ENCODE measurements around the gene IFNA10. TPM values are rescaled to one million over a fixed set of nuclear protein-coding genes. Genes with fewer than 3 reads are reported as not detected.
"Not testable (repeated sequence)": the region's sequence is repeated elsewhere in the genome, so short reads cannot be mapped to it uniquely, and the experiment has no call there.

IFNA10 gene
- total RNA-seq = not detected

DNA sequence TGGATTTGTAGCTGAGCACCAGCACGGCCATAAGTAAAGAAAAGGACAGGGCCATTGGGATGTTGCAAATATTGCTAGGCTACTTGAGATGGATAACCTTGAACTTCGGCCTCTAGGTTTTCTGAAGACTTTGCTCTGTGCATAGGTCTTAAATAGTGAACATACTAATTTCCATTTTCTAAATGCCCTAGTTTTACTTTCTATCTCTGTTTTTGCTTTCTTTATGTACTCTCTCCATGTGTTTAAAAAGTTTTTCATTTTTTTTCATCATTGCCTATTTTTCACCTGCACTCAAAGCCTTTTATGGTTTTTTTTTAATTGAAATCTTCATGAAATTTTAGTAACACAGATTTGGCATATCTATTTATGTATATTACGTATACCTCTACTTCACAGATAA, at the start of gene IFNA10:
Gene IFNA10 (minus strand): TSS at position 101 of the 400 bp plus-strand sequence. CDS start 46 bp downstream, at position 55.
- DNase-seq = not testable (repeated sequence)

DNA sequence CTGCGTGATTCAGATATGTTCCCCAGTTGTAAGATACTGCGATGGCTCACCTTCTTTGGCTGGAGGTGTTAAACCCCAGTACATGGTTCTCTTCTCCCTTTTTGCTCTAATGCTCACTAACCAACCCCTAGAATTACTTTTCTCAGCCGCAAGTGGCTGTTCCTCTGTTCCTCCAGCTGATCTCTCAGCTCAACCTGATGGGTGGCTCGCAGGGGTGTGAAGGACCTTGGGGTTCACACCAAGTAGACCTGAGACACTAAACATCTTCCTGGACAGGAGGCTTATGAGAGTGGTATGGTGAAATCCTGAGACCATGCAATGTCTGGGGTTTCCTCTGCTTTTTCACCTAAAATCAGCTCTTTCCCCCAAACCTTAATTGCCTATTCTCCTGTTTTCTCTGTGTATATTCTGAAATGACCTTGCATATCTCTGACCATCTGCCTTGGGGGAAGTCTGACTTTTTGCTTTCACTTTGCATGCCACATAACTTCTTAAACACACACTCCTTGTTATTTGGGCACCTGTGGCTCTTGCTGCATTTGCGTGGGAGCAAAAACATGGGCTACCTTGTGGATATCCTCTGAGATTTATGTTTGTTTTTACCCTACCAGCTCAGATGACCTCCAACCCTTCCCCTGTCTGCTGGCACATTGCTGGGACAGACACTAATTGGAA, 48.7 kb upstream of the IFNA10 start:
- DNase-seq = no peak

DNA sequence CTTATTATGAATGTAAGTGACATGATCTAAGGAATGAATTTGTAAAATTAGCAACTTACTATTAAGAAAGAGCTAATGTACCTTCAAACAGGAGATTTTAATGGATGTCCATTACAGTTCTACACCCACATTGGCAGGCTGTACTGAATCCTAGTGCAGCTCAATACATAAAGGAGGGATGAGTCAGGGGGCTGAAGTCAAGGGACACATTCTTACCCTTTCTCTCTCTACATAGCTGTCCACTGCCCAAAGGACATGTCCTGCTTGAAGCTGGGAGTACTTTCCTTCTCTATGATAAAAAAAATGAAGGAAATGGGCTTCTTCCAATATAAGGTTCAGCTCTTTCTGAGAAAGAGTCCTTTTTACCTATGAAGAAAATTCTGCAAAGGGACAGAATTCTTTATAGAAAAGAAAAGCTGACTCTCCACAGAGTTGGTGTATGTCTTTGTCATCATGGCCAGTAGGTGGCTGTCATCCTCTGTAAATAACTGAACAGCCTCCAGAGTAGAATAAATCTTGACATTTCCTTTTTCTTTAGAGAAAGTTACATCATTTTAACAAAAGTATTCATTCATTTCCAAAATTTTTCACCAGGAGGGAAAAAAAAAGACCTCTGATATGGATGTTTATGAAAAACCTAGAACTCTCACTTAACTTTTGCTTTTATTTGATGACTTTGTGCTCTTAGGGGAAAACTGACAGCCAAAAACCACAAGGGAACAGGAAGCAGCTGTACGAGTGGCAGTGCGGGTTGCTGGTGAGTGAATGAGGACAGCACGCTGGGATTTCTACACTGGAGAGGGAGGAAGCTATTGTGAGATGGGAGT, 46.0 kb upstream of the IFNA10 start:
- no peak for DNase-seq

DNA sequence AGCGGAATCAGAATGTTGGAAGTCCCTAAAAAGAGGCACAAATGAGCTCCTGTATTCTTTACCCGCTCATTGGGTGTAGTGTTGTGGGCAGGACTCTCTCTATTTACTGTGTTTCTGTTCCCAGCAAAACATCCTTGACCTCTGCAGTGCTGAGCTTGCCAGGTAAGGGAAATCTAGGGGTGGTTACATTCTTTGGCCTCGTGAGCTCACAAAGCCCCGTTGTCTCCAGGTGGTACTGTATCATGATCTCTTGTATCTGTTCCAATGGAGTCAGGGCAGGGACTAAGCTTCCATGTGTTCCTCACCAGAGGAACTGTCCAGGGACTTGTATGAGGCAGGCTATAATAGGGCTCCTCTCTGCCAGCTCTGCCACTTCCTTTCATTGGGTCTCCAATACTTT, 44.7 kb upstream of the IFNA10 start:
- no peak for DNase-seq

DNA sequence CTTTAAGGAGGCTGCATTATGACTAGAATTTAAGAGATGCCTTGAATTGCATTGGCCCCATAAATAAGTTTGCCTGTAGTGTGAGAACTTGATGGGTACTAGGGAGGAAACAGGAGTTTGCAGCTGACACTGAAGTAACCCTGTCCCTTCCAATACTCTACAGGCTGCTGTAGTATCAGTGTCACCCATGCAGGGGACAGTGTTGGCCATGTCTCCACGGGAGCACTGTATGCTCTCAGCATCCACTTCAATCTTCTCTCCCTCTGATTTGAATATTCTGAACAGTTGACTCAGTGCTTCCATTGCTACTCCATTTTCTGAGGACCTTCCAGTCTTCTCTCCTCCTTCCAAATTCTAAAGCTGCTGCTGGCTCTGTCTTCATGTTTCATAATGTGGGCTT, 44.2 kb upstream of the IFNA10 start:
- no peak for DNase-seq

DNA sequence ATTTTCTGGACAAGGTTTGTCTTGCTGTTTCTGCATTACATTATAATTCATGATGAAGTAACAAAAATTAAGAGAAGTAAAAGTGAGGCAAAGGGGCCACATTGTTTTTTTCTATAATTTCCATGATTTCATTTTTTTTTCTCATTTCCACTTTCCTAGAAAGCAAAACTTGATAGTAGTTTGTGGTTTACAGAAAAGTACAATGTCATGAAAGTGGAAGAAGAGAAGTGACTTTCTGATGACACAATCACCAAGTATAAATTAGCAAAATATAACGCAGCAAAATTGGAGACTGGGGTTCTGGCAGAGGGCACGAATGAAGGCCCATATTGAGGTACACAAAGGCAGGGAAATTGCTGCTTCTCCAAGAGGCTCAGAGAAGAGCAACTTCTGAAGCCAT, 37.9 kb upstream of the IFNA10 start:
- DNase-seq = no peak

DNA sequence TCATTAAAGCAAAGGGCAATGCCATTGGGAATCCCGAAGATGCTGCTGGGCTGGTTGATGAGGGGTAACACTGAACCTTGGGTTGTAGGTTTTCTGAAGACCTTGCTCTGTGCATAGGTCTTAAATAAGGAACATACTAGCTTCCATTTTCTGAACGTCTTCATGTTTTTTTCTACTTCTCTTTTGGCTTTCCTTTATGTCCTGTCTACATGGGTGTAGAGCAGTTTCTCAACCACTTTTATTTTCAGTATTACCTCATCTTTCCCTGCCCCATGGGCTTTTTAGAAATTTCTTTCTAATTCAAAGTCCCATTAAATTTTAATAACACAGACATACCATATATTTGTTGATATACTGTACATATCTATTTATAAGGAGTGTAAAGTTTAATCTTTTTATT, 33.0 kb upstream of the IFNA10 start, which contains the start of gene IFNA14:
Gene IFNA14 (minus strand): TSS at position 95 of the 400 bp plus-strand sequence. CDS start 70 bp downstream, at position 25.
- no peak for DNase-seq

DNA sequence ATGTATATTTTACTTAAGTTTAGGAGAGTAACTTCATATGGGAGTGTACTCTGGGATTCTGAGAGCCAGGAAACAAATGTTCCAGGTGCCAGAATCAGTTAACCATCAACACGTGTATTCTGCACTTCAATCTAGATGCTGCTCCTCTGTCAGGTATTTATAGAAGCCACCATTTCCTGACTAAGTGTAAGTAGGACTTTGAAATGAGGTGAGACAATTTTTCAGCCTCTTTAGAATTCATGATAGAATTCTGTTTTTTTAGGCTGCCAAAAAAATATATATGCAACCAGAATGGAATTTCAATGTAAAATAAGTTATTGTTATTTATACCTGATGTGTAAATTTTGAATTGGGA, 29.4 kb upstream of the IFNA10 start:
- not testable (repeated sequence) for DNase-seq

DNA sequence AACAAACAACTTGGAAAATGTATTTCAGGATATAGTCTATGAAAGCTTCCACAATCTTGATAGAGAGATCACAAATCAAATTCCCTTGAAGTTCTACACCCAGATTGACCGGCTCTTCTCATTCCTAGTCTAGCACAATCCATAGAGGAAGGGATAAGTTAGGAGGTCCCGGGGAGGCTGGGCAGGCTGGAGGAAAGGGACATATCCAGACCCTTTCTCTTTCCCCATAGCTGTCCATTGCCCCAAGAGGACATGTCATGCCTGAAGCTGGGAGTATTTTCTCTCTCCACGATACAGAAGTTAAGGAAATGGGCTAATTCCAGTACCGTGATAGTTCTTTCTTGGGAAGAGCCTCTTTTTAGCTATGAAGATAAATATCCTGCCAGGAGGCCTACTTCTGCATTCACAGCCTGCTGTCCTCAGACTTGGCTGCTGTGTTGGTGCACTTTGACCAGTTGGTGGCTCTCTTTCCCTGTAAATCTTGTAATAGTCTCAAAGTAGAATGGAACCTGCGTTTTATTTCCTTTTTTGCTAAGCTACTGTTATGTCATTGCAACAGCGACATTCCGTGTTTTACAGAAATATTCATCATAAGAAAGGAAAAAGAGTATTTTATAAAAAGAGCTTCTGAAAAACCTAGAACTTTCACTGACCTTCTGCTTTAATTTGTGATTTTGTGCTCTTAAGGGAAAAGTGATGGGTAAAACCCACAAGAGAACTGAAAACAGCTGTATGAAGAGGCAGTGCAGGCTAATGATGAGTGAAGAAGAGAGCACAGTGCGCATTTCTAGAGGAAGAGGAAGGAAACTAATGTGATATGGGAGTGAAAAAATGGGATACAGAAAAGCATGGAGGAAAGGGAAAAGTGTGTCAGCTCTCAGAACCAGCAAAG, 28.8 kb upstream of the IFNA10 start:
- DNase-seq = not testable (repeated sequence)

DNA sequence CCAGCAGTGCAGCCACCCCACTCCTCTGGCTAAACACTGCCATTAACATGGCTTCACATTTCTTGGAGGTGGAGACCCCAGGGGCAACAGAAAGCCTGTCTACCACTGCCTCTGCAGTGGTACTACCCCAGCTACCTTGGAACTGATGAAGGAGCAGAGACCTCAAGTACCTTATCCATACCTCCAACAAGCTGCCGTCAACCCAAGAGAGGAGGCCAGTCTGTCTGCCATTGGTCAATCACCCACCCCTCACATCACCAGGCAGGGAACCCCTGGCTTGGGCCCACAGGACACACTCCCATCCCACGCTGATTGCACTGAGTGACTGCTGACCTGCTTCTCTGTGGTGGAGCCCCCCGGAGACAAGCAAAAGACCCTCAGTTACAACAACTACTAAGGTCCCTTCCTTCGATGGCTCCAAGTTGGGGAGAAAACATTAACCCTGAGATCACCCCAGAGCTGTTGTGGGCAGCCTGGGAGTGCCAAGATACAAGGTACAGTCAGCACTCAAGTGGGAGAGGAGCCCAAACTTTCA, 27.3 kb upstream of the IFNA10 start:
- no peak for DNase-seq

DNA sequence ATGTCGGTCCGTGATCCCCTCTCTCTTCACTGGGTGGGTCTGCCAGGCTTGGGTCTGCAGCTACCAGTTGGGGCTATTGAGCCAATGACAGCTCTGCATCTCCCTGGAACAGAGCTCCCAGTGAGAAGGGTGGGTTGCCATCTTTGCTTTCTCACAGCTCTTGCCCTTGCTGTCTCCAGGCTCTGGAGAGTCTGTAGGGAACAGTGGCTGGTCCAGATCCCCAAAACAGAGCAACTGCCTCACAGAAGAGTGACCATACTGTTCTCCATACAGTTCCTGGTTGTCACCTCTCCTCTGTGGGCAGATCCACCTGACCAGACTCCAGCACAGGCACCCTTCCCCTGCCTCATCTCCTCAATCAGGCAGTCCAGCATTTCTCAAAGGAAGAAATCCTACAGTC, 26.3 kb upstream of the IFNA10 start:
- no peak for DNase-seq

DNA sequence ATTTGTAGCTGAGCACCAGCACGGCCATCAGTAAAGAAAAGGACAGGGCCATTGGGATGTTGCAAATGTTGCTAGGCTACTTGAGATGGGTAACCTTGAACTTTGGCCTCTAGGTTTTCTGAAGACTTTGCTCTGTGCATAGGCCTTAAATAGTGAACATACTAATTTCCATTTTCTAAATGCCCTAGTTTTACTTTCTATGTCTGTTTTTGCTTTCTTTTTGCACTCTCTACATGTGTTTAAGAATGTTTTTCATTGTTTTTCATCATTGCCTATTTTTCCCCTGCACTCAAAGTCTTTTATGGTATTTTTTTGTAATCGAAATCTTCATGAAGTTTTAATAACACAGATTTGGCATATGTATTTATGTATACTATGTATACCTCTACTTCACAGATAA, 21.2 kb upstream of the IFNA10 start, which contains the start of gene IFNA17:
Gene IFNA17 (minus strand): TSS at position 101 of the 400 bp plus-strand sequence. CDS start 49 bp downstream, at position 52.
- DNase-seq = no peak

DNA sequence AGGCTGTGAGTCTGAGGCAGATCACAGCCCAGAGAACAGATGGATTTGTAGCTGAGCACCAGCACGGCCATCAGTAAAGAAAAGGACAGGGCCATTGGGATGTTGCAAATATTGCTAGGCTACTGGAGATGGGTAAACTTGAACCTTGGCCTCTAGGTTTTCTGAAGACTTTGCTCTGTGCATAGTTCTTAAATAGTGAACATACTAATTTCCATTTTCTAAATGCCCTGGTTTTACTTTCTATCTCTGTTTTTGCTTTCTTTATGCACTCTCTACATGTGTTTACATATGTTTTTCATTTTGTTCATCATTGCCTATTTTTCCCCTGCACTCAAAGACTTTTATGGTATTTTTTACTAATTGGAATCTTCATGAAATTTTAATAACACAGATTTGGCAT, 10.3 kb upstream of the IFNA10 start, which contains the start of gene IFNA16:
Gene IFNA16 (minus strand): TSS at position 101 of the 400 bp plus-strand sequence. CDS start 6 bp downstream, at position 95.
- not testable (repeated sequence) for DNase-seq

DNA sequence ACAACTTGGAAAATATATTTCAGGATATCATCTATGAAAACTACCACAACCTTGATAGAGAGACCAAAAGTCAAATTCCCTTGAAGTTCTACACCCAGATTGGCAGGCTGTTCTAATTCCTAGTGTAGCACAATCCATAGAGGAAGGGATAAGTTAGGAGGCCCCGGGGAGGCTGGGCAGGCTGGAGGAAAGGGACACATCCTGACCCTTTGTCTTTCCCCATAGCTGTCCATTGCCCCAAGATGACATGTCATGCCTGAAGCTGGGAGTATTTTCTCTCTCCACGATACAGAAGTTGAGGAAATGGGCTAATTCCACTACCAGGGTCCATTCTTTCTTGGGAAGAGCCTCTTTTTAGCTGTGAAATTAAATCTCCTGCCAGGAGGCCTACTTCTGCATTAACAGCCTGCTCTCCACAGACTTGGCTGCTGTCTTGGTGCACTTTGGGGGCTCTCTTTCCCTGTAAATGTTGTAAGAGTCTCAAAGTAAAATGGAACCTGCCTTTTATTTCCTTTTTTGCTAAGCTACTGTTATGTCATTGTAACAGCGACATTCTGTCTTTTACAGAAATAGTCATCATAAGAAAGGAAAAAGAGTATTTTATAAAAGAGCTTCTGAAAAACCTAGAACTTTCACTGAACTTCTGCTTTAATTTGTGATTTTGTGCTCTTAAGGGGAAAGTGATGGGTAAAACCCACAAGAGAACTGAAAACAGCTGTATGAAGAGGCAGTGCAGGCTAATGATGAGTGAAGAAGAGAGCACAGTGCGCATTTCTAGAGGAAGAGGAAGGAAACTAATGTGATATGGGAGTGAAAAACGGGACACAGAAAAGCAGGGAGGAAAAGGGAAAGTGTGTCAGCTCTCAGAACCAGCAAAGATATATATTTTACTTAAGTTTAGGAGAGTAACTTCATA, 6.7 kb upstream of the IFNA10 start:
- DNase-seq = not testable (repeated sequence)

DNA sequence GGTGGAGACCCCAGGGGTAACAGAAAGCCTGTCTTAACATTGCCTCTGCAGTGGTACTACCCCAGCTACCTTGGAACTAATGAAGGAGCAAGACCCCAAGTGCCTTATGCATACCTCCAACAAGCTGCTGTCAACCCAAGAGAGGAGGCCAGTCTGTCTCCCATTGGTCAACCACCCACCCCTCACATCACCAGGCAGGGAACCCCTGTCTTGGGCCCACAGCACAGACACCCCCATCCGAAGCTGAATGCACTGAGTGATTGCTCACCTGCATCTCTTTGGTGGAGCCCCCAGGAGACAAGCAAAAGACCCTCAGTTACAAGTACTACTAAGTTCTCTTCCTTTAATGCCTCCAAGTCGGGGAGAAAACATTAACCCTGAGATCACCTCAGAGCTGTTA, 5.2 kb upstream of the IFNA10 start:
- DNase-seq = not testable (repeated sequence)

DNA sequence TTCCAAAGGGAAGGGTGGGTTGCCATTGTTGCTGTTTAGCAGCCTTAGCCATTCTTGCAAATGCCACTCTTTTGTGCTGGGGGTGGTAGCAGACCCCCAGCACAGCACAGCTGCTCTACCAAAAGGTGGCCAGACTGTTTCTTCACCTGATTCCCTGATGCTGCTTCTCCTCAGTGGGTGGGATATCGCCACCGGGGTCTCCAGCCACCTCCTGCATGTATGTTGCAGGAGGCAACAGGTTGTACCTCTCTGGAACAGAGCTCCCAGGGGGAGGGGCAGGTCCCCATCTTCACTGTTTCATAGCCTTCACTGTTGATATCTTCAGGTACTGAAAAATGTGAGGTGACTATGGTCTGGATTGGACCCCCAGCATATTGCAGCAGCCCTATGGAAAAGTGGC, 3.8 kb upstream of the IFNA10 start:
- DNase-seq = not testable (repeated sequence)

DNA sequence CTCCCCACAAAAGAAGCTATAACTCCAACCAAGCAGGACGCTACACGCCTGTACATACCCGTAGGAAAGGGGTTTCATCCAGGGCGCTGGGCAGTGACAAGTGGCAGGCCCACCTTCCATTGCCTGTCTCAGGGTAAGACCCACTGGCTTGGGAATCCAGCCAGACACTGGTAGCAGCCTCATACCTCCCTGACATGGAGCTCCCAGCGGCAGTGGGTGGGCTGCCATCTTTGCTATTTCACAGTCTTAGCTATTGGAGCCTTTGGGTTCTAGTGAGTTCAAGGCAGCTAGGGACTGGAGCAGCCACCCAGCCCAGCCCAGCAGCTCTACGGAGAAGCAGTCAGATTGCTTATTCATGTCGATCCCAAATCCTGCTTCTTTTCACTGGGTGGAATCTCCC, 3.4 kb upstream of the IFNA10 start:
- no peak for DNase-seq

DNA sequence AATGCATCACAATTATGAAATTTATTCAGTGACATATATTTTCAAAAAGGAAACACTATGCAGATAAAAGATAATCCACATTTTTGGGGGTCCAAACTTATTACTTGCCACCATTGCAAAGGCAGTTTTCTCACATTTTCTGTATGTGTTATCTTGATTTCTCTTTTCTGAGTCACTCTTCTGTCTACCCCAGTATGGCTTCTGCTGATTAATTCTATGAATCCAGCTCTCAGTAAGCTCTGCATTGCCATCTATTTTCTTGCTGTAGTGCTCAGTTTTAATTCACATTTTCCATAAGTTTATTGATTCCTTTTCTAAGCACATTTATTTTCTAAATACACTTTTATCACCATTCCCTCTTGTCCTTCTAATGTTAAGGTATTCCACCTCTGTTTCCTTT, 1.7 kb downstream of the IFNA10 start:
- DNase-seq = no peak

DNA sequence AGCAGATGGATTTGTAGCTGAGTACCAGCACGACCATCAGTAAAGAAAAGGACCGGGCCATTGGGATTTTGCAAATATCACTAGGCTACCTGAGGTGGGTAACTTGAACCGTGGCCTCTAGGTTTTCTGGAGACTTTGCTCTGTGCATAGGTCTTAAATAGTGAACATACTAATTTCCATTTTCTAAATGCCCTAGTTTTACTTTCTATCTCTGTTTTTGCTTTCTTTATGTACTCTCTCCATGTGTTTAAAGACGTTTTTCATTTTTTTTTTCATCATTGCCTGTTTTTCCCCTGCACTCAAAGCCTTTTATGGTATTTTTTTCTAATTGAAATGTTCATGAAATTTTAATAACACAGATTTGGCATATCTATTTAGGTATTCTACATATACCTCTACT, 4.8 kb downstream of the IFNA10 start, which contains the start of gene IFNA7:
Gene IFNA7 (minus strand): TSS at position 101 of the 400 bp plus-strand sequence. CDS start 40 bp downstream, at position 61.
- DNase-seq = not testable (repeated sequence)

DNA sequence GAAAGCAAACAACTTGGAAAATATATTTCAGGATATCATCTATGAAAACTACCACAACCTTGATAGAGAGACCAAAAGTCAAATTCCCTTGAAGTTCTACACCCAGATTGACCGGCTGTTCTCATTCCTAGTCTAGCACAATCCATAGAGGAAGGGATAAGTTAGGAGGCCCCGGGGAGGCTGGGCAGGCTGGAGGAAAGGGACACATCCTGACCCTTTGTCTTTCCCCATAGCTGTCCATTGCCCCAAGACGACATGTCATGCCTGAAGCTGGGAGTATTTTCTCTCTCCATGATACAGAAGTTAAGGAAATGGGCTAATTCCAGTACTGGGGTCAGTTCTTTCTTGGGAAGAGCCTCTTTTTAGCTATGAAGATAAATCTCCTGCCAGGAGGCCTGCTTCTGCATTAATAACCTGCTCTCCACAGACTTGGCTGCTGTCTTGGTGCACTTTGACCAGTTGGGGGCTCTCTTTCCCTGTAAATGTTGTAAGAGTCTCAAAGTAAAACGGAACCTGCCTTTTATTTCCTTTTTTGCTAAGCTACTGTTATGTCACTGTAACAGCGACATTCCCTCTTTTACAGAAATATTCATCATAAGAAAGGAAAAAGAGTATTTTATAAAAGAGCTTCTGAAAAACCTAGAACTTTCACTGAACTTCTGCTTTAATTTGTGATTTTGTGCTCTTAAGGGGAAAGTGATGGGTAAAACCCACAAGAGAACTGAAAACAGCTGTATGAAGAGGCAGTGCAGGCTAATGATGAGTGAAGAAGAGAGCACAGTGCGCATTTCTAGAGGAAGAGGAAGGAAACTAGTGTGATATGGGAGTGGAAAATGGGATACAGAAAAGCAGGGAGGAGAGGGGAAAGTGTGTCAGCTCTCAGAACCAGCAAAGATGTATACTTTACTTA, 11.8 kb downstream of the IFNA10 start:
- not testable (repeated sequence) for DNase-seq
